Thyroid gland (tissue), 4 donors: ENCODE data around the gene SMURF1.

Experiments
- POLR2A ChIP-seq, 2 donors: fragments of 450-650 bp; IDR thresholded peaks; one replicate each; pipeline ENCODE4 v1.6.1; 2017; ENCODE audit warnings: antibody characterized with exemption in 2 of 2, mild to moderate bottlenecking in 2 of 2, moderate library complexity in 1 of 2
- TF ChIP-seq, protein P1 (sequence below), 6 experiments: fragments of 200-600 bp in 3 of 6; fragments of 450-650 bp in 3 of 6; sonication (generic) in 3 of 6; IDR thresholded peaks; one replicate each; pipeline ENCODE4 v1.5.1; 2016 to 2019; ENCODE audit warnings: antibody characterized with exemption in 6 of 6, mild to moderate bottlenecking in 2 of 6, inconsistent platforms in 1 of 6, moderate library complexity in 1 of 6

DNA sequence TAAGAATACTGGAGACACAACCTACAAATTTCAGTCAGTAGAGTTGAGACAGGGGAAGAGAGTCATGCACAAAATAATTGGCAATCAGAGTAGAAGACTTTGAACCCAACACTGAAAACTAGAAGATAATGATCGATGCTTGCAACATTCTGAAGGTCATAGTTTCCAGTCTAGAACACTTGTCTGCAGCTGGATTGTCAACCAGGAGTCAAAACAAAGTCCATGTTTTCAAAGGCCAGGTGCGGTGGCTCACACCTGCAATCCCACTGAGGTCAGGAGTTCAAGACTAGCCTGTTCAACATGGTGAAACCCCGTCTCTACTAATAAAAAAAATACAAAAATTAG is 26.8 kb upstream of the SMURF1 start:
- TF ChIP-seq, protein P1, sequence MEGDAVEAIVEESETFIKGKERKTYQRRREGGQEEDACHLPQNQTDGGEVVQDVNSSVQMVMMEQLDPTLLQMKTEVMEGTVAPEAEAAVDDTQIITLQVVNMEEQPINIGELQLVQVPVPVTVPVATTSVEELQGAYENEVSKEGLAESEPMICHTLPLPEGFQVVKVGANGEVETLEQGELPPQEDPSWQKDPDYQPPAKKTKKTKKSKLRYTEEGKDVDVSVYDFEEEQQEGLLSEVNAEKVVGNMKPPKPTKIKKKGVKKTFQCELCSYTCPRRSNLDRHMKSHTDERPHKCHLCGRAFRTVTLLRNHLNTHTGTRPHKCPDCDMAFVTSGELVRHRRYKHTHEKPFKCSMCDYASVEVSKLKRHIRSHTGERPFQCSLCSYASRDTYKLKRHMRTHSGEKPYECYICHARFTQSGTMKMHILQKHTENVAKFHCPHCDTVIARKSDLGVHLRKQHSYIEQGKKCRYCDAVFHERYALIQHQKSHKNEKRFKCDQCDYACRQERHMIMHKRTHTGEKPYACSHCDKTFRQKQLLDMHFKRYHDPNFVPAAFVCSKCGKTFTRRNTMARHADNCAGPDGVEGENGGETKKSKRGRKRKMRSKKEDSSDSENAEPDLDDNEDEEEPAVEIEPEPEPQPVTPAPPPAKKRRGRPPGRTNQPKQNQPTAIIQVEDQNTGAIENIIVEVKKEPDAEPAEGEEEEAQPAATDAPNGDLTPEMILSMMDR (IDR thresholded peaks at IDR 0.05), result no peak
- TF ChIP-seq POLR2A (IDR thresholded peaks at IDR 0.05), result no peak
